GM19455 (cell line): ENCODE data around the gene R3HDM2.

ENCODE experiments used
- ATAC-seq: cut with Tn5 transposase; IDR thresholded peaks from one replicate; pipeline ENCODE4 v1.9.1; 2021; ENCODE audit not compliant: unreplicated experiment

Gene R3HDM2

DNA sequence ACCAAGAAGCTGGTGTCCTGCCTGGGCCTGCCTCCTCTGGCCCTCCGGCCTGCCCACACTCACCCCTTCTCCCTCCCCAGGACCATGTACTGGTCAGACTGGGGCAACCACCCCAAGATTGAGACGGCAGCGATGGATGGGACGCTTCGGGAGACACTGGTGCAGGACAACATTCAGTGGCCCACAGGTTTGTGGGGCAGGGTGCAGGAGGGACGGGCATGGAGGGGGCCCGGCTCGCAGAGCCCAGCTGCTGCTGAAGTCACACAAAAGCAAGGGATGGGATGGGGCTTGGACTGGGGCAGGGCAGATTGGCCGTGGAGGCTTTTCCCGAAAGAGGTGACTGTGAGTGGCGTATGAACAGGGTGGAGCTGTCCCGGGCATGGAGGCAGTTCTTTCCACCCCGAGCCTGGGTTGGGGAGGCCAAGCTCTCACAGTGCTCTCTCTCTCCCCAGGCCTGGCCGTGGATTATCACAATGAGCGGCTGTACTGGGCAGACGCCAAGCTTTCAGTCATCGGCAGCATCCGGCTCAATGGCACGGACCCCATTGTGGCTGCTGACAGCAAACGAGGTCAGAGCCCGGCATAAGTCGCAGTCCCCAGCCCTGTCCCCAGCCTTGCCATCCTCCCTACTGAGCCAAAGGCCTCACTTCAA lies 222.1 kb downstream of the R3HDM2 start:
- ATAC-seq, result no peak

DNA sequence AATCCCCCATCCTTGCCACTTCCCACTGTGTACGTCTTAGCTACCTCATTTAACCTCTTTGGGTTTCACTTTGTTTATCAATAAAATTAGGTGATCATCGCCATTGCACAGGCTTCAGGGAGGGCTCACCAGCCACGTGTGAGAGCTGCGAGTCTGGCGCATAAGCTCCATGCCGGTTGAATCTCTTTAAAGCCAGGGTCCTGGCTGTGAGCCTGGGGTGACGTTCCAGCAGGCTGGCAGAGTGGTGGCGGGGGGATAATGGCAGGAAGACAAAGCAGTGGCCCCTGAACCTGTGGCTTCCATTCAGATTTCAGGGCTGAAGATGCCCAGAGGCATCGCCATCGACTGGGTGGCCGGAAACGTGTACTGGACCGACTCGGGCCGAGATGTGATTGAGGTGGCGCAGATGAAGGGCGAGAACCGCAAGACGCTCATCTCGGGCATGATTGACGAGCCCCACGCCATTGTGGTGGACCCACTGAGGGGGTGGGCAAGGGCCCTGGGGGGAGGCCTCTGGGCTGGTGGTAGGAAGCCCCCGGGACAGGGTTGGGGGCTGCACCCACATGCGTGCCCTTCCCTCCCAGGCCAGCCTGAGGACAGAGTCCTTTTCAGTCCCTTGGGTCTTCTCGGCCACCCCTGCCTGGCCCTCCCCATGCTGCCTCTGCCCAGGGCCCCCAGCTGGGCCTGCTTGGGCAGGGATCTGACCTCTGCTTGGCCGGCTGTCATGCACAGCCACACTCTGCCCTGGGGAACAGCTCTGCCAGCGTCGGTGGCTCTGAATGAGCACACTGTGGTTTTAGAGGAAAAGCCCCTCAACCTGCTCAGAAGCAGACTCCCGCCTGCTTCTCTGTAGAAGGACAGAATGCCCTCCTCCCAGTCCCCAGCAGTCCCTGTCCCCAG lies 222.9 kb downstream of the R3HDM2 start:
- ATAC-seq, result no peak

- no peak for ATAC-seq
These were observed 224.9 kb downstream of the R3HDM2 start for GRCh38 chr12:57205931-57206330.

GRCh38 chr12:57205186-57205585 lies 225.7 kb downstream of the R3HDM2 start:
- no peak for ATAC-seq

DNA sequence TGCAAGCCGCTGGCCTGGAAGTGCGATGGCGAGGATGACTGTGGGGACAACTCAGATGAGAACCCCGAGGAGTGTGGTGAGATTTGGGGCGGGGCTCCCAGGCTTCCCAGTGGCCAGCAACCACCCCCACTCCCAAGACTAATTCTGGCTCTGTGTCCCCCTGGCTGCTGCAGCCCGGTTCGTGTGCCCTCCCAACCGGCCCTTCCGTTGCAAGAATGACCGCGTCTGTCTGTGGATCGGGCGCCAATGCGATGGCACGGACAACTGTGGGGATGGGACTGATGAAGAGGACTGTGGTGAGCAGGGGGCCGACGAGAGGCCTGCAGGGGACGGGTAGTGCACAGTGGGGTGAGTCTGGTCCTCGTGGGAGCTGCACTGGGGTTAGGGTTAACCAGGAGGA lies 226.4 kb downstream of the R3HDM2 start:
- no peak for ATAC-seq

- no peak for ATAC-seq
These were observed 227.1 kb downstream of the R3HDM2 start for GRCh38 chr12:57203791-57204190.
